Right lobe of liver (tissue), 4 donors: Measurements from ENCODE around the gene MAPK14.

ENCODE experiments used
- CTCF ChIP-seq, 4 donors: fragments of 200-600 bp in 3 of 4; fragments of 450-650 bp in 1 of 4; IDR thresholded peaks; one replicate each; pipeline versions ENCODE4 v1.5.1 to v1.8.0; 2016 to 2022; ENCODE audit warnings: antibody characterized with exemption in 4 of 4, mild to moderate bottlenecking in 2 of 4
- POLR2A ChIP-seq: fragments of 450-650 bp; IDR thresholded peaks from one replicate; pipeline ENCODE4 v1.6.1; 2017; ENCODE audit warnings: antibody characterized with exemption, mild to moderate bottlenecking
- donor health status: DM: no; HTN: no; CAD: no.
- donor health status: DM: no; HTN: no; CAD: no.
- donor health status: DM: no; HTN: yes; CAD: no.

- no peak for TF ChIP-seq CTCF (IDR thresholded peaks at IDR 0.05)
- TF ChIP-seq POLR2A: no peak
Measured at GRCh38 chr6:36149476-36149875, 121.9 kb downstream of the MAPK14 start.
